NCI-H1436 (cell line): Measurements from ENCODE around the gene MATN3.

ENCODE experiments used
- DNase-seq: peaks from one replicate; lab custom pipeline; 2025; lab: John Stamatoyannopoulos, UW

The MATN3 gene

DNA sequence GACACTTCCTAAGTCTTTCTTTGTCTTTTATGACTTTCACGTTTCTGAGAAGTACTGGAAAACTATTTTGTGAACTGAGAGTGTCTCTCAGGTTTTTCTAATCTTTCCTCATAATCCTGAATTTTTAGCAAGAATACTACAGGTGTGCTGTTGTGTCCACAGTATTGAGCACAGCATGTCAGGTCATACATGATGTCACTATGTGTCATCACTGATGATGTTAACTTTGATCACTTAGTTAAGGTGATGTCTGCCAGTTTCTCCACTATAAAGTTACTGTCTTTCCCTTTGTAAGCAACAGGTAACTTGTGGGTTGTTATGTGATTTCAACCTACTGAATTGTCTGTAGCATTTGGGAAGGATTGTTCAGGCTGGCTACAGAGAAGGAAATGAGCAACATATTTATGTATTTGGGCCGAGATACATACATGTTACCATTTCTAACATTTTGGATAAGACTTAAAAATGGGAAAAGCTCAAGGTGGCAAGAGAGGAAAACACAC, 11.1 kb downstream of the MATN3 start:
- no peak for DNase-seq

DNA sequence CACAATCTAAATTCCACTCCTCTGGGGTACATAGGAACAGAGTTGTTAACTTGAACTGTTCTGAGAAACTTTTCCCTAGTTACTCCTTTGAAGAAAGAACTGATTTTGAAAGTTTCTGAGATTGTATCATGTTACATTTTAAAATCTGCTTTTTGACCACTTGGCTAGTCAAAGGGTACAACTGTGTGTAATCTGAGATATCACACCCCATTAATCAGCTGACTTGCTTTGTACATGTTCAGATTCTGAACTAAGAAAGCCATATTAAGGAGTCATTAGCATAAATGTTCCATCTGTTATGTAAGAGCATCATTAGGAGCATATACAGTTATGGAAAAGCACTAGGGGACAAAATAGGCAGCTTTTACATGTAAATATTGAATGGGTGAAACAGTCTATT, 18.7 kb downstream of the MATN3 start:
- no peak for DNase-seq

DNA sequence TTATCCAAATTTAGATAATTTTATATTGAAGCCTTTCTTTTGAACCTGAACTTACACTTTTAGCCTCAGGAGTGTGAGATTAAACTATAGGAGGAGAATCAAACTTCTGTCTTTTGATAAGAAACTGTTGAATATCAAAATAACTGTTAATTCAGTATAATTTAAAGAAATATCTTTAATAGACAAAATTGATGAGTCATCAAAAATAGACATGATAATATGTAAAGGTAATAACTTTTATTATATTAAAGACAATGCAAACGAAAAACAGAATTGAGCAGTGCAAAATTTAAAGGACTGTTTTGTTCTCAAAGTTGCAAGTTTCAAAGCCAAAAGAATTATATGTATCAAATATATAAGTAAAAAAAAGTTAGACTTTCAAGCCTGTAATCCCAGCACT, 20.6 kb downstream of the MATN3 start:
- no peak for DNase-seq

DNA sequence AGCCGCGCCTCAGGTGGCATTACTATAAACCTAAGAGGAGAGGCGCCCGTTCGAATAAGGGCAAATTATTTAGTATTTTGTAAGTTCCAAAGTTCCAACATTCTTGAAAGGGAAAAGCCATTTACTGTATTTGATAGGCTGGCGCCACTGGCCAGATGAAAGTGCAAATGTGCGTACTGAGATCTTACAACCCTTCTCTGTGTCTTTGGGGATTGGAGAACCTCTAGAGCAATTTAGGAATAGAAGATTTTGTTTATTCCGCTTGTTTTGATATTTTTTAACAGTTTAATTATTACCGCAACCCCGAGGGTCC, 22.1 kb downstream of the MATN3 start:
- DNase-seq: no peak

DNA sequence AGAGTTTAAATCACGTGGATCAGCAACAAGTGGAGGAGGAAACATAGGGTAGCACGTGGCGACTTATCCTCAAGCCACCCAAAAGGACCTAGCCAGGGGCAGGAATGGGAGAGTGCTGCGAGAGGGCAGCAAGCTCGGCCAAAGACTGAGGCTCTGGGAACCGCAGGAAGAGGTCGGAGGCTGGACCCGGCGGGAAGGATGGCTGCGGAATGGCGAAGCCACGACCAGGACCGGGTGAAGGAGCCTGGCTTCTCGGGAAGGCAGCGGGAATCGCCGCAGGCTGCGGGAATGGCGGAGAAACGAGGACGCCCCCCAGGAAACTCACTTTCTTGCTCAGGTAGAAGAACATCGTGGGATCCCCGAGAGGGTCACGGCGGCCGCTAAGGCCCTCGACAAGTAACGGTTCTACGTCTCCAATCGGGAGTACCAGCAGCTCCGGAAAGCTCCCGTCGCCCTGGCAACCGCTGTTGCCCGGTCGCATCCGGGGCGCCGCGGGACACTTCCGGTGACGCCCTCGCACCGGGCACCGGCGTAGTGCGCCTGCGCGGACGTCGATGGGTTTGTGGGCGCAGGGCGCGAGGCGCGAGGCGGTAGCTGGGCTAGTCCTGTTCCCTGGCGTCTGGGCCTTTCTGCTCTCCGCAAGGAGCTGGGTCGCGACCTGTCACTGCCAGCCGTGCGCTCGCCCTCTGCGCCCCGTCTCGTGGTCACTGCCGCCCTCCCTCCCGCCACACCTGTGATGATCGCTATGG, 22.6 kb downstream of the MATN3 start, which contains the start of gene WDR35:
TSS of gene WDR35 (minus strand) at position 439 of the 749 bp plus-strand sequence. CDS start at position 349, 90 bp downstream.
- peak; percentile 85 for DNase-seq

DNA sequence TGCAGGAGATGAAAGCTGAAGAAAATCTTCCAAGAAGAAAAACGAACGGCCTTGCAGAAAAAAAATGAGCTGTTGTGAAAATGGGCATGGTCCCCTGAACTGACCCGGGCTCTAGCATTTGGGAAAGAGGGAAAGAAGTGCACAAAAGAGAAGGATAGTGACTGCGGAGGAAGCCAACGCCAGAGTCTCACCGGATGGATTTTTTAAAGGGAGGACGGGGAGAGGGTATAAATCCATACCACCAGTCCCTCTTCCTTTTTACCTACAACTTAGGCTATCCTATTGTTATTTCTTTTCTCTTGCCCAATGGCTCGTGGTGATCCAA, 23.2 kb downstream of the MATN3 start:
- no peak for DNase-seq

DNA sequence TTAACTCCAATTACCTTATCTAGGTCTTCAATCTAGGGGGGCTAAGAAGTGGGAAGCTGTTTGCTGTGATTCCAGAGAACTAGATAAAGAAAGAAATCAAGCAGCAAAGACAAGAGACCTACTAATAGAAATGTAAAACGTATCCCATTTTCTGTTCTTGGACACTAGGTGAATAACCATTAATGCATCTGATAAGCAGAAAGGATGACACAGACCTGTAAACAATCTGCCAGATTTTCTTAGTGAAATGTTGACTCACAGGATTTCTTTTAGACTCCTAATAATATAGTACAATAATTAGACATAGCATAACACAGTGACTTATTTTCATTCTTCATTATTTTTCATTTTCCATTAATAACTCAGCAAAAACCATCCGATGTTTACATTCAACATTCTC, 23.9 kb downstream of the MATN3 start:
- no peak for DNase-seq

DNA sequence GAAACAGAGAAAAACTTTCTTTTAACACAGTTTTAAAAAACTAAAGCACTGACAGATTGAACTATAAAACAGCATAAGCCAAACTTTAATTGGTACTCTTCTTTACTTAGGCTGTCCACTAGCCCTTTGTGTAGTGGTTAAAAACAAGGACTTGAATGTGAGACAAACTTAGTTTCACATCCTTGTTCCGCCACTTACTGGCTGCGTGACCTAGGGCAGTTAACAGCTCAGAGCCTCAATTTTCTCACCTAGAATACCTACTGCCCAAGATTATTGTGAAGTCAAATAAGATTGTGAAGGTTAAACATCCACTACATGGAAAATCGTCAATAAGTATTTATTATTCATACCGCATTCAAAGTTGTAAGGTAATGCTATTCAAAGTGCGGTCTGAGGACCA, 24.5 kb downstream of the MATN3 start:
- DNase-seq: no peak

DNA sequence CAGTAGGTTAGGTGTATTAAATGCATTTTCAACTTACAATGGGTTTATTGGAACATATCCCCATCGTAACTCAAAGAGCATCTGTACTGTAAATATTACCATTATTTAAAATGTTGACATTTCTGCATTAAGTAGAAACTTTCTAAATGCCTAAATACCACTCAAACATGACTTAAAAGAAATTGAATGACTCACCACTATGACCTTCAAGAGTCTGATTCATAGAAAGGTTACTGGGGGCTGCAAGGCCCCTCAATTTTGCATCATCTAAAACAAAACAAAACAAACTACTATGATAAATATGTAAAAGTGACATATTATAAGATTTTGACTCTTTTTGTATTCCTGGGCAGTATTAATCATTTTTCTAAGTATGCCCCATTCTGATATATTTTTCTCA, 30.2 kb downstream of the MATN3 start:
- no peak for DNase-seq

DNA sequence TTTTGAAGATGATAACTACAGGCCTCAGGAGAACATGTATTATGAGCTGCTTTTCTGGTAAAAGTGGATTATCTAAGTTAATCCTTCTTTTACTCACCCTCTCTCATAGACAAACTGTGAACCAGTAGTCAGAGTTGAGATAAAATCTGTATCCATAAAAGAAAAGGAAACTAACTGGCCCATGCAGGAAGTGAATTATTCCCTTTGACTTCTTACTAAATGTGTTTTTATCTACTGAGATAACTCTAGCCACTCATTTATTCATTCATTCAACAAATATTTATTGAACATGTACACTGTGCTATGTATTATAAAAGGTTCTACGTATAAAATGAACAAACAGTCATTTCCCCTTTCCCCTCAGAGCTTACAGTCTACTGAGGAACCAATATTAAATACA, 32.5 kb downstream of the MATN3 start:
- no peak for DNase-seq

DNA sequence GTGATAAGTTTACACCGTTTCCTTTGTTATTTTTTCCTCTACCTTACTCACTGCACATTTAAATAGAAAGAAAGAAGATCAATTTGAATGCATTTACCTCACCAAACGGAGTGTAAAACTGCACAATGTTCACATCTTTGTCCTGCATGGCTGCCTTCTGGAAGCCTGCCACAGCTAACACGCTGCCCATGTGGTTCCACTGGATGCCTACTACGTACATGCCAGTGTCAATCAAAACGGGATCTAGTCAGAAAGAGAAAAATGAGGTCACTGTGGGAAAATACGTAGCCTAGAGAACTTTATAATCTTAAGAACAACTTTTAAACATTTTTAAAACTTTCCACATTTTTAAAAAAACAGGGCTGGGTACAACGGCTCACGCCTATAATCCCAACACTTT, 39.0 kb downstream of the MATN3 start:
- DNase-seq: no peak

DNA sequence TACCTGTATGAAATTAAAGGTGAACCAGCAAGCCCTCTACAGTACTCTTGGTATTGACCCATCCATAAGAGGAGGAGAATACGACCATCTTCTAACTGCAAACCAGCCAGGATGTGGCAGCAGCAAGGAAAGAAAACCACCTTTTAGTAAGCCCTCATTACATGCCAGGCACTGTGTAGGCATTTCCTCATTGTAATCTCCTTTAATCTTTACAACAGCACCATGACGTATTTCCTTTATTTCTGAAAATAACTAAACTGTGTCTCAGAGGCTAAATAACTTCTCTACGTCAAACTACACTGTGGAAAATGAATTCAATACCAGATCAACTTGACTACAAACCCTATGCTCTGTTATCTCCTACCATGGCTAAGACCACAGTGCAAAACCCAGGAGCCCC, 40.8 kb downstream of the MATN3 start:
- DNase-seq: no peak

DNA sequence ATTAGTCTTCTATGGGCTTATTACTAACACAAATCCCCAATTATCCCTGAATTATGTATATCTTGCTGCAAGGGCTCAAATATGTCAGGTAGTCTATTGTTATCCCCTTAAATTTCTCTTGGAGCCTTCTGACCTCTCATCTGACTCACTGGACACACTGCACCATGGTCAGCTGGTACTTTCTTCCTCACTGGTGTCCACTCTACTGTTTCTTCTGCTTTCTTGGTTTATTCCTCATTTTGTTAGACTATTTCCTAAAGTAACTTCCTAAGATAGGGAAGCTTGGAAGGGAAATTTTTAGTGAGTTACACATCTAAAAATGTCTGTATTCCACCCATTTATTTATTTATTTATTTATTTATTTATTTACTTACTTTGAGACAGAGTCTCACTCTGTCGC, 49.1 kb downstream of the MATN3 start:
- DNase-seq: no peak

DNA sequence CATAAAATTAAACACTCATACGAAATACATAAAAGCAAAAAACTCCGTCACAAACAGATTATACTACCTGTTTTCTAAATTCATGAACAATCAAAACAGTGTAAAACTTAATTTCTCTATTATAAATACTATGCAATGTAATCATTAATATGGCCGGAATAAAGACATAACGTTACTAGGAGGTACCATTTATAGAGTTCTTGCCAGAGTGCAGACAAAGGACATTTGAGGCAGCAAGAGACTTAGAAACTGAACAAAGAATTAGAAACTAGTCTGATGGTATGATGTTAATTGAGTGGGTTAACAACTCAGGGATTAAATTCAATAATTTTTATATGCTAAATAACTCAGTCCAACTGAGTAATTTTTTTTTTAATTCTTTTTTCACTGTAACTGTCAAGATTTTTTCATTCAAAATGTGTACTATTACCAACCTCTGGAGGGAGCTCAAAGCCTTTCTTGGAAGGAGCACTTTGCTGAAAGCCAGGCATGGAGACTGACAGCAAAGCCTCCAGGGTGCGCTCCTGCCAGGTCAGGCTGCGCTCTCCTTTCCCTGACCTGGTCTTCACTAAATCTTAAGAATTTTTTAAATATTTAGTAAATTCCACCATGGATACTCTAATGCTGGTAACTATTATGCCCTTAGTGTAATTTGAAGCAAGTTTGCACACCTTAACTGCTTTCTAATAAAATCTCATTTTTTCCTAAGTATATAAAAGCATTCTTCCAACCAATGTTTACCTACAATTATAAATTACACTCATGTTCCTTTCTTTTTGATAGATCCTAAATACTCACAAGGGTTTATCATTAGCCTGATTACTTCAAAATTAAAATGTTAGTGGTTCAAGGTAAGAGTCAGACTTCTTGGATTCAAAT, 56.7 kb downstream of the MATN3 start:
- DNase-seq: peak; percentile 47

DNA sequence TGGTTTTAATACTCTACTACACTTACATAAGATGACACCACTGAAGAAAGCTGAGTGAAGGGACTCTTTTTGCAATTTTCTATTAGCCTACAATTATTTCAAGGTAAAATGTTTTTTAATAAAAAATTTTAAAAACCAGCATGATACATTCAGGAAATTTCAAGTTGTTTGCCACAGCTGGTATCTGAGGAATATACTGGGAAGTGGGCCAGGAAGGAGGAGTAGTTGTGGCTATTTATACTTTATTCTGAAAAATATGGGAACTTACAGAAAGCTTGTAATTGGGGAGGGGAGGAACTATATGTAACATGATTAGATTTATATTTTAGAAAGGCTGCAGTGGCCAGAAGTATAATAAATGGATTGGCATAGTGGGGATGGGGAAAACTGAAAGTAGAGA, 63.4 kb downstream of the MATN3 start:
- DNase-seq: no peak

DNA sequence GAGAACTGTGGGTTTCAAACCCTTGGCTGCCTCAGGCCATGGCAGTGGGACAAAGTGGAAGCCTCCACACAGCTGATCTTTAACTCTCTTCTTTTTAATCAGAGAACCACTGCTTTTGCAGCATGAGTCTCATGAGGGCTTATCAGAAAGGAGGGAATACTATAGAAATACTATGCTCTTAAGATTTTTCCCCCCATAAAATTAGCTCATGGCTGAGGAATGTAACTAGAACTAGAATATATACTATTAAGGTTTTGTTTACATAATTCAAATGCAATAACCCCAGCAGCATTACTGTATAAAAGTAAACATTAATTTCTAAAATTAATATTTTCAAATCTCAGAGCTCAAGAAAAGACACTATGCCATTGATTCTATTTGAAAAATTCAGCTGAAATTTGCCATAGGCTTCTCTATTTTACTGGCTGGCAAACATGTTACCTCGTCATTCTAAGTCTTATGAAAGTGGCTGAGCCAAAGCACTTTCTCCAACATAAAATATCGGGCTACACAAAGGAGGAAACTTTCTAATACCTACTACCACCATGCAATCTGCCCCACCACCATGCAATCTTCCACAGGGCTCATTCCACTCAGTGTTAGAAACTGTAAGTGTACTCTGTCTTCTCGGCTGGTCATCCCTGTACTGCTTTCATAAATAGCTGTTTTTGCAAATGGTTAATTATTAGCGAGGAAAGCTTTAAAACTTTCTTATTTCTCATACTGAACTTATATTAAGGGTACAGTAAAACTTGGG, 65.1 kb downstream of the MATN3 start:
- DNase-seq: no peak

DNA sequence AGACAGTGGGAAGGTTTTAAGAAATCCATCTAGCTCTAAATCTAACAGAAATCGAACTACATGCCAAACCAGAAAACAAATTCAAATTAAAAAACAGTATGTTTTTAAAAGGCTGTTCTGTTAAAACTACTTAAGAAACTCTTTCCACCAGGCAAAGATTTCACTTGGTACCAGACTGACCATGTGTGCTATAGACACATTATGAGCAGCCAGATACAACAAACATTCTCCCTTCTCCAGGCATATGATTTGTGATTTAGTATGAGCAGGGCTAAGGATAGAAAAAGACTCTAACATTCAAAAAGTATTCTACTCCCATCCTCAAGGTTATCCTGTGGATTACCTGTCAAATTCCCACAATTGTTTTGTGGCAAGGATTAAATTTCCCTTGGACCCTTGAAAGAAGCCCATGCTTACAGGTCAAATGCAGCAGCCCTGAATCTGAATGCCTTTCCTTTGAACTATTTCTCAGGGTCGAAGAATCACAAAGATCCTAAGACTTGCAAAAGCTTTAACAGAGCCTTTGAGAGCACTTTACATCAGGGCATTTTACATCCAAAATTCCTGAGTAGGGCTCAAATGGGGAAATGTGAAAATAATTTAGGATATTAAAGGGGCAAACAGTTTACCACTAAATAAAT, 68.1 kb downstream of the MATN3 start:
- no peak for DNase-seq

DNA sequence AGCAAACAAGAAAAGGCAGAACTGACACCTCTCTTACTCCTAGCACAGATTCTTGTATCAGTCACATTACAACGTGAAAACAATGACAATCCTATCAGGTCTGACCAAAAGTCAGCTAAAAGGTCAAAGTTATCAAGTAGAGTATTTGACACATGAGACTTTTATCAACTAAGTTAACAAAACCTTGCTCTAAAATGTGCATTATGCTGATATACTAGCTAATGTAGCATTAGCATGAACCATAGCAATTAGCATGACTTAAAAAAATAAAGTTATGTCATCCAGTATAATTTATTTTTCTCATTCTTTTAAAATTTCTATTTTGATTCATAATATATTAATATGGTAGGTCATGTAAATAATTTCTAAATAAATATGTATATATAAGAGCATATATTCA, 69.3 kb downstream of the MATN3 start:
- DNase-seq: no peak

DNA sequence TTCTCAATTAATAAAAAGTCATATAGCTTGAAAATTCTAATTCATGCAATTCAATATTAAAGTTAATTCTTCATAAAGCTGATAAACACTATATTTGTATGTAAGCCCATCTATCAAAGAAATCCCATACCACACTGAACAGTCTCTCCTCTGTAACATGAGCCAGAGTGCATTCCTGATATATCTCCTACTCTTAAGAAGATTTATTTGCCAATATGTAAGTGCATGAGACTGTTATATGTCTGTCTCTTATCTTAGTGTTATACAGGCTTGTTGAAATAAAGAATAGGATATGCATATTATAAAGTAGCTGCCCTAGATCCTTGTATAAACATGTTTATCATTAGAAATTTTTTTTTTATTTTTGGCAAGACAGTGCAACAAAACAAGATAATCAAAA, 70.3 kb downstream of the MATN3 start:
- no peak for DNase-seq
